Ovary (tissue), 9 donors: Measurements from ENCODE around the gene TMEM8B. TPM values are rescaled to one million over a fixed set of nuclear protein-coding genes. Genes with fewer than 3 reads are reported as not detected.

ENCODE experiments used
- DNase-seq, 5 donors: peaks; one replicate each; pipeline ENCODE4 v3.0.0-alpha.2; 2019 to 2020
- H3K27ac ChIP-seq, 2 donors: fragments of 200-600 bp; one replicate each; pipeline versions ENCODE4 v1.5.1 to v1.8.0; 2019 to 2022
- H3K27me3 ChIP-seq: fragments of 200-600 bp; one replicate; pipeline ENCODE4 v1.8.0; 2022
- H3K36me3 ChIP-seq: fragments of 200-600 bp; sonication (generic); one replicate; pipeline ENCODE4 v1.5.1; 2019
- H3K4me1 ChIP-seq: one replicate; pipeline ENCODE4 v1.8.1; 2013; ENCODE audit warnings: mild to moderate bottlenecking, moderate library complexity; ENCODE audit not compliant: insufficient read depth
- H3K4me3 ChIP-seq: fragments of 200-600 bp; sonication (generic); one replicate; pipeline ENCODE4 v1.5.1; 2017
- H3K9me3 ChIP-seq, 2 donors: fragments of 200-600 bp in 1 of 2; sonication (generic) in 1 of 2; one replicate each; pipeline versions ENCODE4 v1.5.1 to v1.8.1; 2013 to 2019; ENCODE audit warnings: mild to moderate bottlenecking in 1 of 2, moderate library complexity in 1 of 2
- CTCF ChIP-seq, 3 donors: fragments of 450-650 bp in 2 of 3; fragments of 200-600 bp in 1 of 3; IDR thresholded peaks; one replicate each; pipeline versions ENCODE4 v1.5.1 to v1.8.0; 2016 to 2022; ENCODE audit warnings: antibody characterized with exemption in 3 of 3, mild to moderate bottlenecking in 1 of 3
- EP300 ChIP-seq: sonication (generic); formaldehyde crosslinking; IDR thresholded peaks from one replicate; pipeline ENCODE4 v1.6.1; 2017; ENCODE audit warnings: antibody characterized with exemption
- POLR2A ChIP-seq: fragments of 450-650 bp; IDR thresholded peaks from one replicate; pipeline ENCODE4 v1.6.1; 2017; ENCODE audit warnings: antibody characterized with exemption, mild to moderate bottlenecking, moderate library complexity
- WGBS, 3 donors: extraction: QIAGEN DNeasy Blood & Tissue Kit in 1 of 3; methylation state at CpG; one replicate each; pipeline versions ENCODE4 v1.1.5 to v1.1.7; 2013 to 2017; 5-methylcytosine and 5-hydroxymethylcytosine counted together
- intact Hi-C, 4 donors: fragments of 100-400 bp; cut with DNase I; formaldehyde crosslinking; loops; one replicate each; pipeline versions ENCODE4 v1.11.0 to v1.15.1; 2022 to 2023
- polyA plus RNA-seq, 2 donors: library from polyadenylated mRNA; stranded (reverse); fragments of 200-250 nt in 1 of 2; fragments of 350-450 nt in 1 of 2; fragmentation: Illumina TruSeq in 1 of 2; extraction: RNeasy Lipid Tissue Mini Kit (QIAGEN cat#74804) in 1 of 2; gene quantifications; one replicate each; pipeline ENCODE4 v1.2.3, GENCODE V29; 2013 to 2014
- total RNA-seq, 7 donors: library from RNA; depleted of rRNA in 2 of 7; stranded (reverse); fragments of >200 nt in 2 of 7; fragmentation: NEBNext Ultra II Directional in 3 of 7; extraction: Animal tissue kit (Norgen Biotek cat#: 25700) in 3 of 7; gene quantifications; one replicate each; pipeline versions ENCODE4 v1.1.0 to v1.2.4, GENCODE V29; 2016 to 2023
- donor health status: DM: no; HTN: no; CAD: no; lungs with moderate emphysema.
- donor health status: DM: no; HTN: no; CAD: no.
- donor health status: Bipolar disorder and iron deficiency.
- donor health status: DM: yes; HTN: yes; CAD: no.
- donor health status: DM: no; HTN: no; CAD: no.
- donor health status: DM: yes; HTN: yes; CAD: no.

The TMEM8B gene
- total and polyA plus RNA-seq, 9 donors = 11.2 to 42.8 (median 33.7) TPM

- H3K9me3 ChIP-seq = no peaks in the 10 kb centered on the region
- 75 to 82% (median 80%) methylated on average over 14 of the region's 14 CpGs for WGBS, 3 donors
- peaks cover 7% of the 10 kb centered on the region for H3K4me1 ChIP-seq
- no peaks in the 10 kb centered on the region for H3K27me3 ChIP-seq
- intact Hi-C loops = loop anchor here (1.0 to 10.0 kb wide), 5 partner anchors 89 to 154 kb away; no protein-coding TSS in a partner anchor
- peak overlapping the region; percentile 33 for H3K4me3 ChIP-seq
- no peak overlapping the region for H3K27ac ChIP-seq
- H3K36me3 ChIP-seq = no peaks in the 10 kb centered on the region
- DNase-seq = no peak
- no peak for TF ChIP-seq EP300
- TF ChIP-seq POLR2A = no peak
- TF ChIP-seq CTCF (IDR thresholded peaks at IDR 0.05) = no peak
These were observed 36.2 kb upstream of the TMEM8B start for GRCh38 chr9:35792826-35793225.

- H3K4me3 ChIP-seq = no peak overlapping the region
- H3K27ac ChIP-seq = no peak overlapping the region
- peaks cover 7% of the 10 kb centered on the region for H3K4me1 ChIP-seq
These were observed 35.6 kb upstream of the TMEM8B start for GRCh38 chr9:35793461-35793860.

GRCh38 chr9:35795695-35796094 is 33.3 kb upstream of the TMEM8B start:
- DNase-seq = no peak
- Histone ChIP-seq H3K4me3 (no peak overlapping the region), H3K36me3 (no peaks in the 10 kb centered on the region), H3K27ac (no peak overlapping the region), H3K9me3 (no peaks in the 10 kb centered on the region), H3K27me3 (no peaks in the 10 kb centered on the region), H3K4me1 (peaks cover 7% of the 10 kb centered on the region)
- intact Hi-C loops = loop anchor here in 1 of 4 donors (10.0 kb wide), 1 partner anchor 149 kb away; no protein-coding TSS in a partner anchor
- TF ChIP-seq CTCF (IDR thresholded peaks at IDR 0.05) (no peak), POLR2A (no peak), EP300 (no peak)

More at GRCh38 chr9:35793461-35793860, 35.6 kb upstream of the TMEM8B start:
- DNase-seq = no peak
- intact Hi-C loops = loop anchor here in 3 of 4 donors (5.0 to 10.0 kb wide), 4 partner anchors 89 to 154 kb away; no protein-coding TSS in a partner anchor
- Histone ChIP-seq H3K9me3 (no peaks in the 10 kb centered on the region), H3K36me3 (no peaks in the 10 kb centered on the region), H3K27me3 (no peaks in the 10 kb centered on the region)
- 29 to 41% (median 37%) methylated on average over 2 of the region's 2 CpGs for WGBS, 3 donors
- TF ChIP-seq EP300 (no peak), POLR2A (no peak), CTCF (IDR thresholded peaks at IDR 0.05) (no peak)

- WGBS, 3 donors = 86 to 88% (median 87%) methylated on average over 6 of the region's 6 CpGs
- Histone ChIP-seq H3K4me3 (no peak overlapping the region), H3K9me3 (no peaks in the 10 kb centered on the region), H3K27ac (no peak overlapping the region), H3K36me3 (no peaks in the 10 kb centered on the region), H3K4me1 (peaks cover 3% of the 10 kb centered on the region), H3K27me3 (no peaks in the 10 kb centered on the region)
- DNase-seq = no peak
- intact Hi-C loops = loop anchor here in 1 of 4 donors (10.0 kb wide), 1 partner anchor 147 kb away; no protein-coding TSS in a partner anchor
- TF ChIP-seq POLR2A (no peak), CTCF (IDR thresholded peaks at IDR 0.05) (no peak), EP300 (no peak)
These were observed 31.5 kb upstream of the TMEM8B start for GRCh38 chr9:35797311-35798109.
